Measurements from ENCODE around the gene MLN.
"Not testable (repeated sequence)": the region's sequence is repeated elsewhere in the genome, so short reads cannot be mapped to it uniquely, and the experiment has no call there.

The MLN gene

DNA sequence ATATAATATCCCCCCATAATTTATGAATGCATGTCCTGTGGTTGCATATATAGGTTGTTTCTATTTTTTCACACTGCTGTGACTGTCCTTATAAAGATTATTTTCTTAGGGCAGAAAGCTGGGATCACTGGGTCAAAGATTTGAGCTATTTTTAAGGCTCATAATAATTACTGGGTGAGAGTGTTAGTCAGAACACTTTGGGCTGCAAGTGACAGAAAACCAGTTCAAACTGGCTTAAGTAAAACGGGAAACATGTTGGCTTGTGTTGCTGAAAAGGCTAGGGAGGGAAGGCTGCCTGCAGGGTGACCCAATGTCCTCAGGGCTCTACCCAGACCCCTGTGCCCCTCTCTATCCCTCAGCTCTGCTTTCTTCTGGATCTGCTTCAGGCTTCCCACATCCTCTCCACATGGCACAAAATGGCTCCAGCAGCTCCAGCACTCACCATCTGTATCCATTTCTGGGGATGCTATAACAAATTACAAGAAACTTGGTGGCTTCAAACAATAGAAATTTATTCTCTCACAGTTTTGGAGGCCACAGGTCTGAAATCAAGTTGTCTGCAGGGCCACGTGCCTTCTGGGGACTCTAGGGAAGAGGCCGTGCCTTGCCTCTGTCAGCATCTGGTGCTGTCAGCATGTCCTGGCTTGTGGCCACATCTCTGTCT lies 33.1 kb upstream of the MLN start:
- H3K9me3 ChIP-seq (ENCODE audit: low read length) = no peaks in the 10 kb centered on the region
- no peak overlapping the region for H2AFZ ChIP-seq (ENCODE audit: low read length)
- no peak overlapping the region for H3K4me2 ChIP-seq (ENCODE audit: low read length)
- no peaks in the 10 kb centered on the region for H3F3A ChIP-seq (ENCODE audit: insufficient read depth, low read length)
- H3K27ac ChIP-seq (ENCODE audit: low read depth, low read length, poor library complexity, severe bottlenecking) = no peak overlapping the region
- H3K27me3 ChIP-seq (ENCODE audit: insufficient read depth, low read length) = 0 out of 2 replicates have a peak, but pooled peaks cover 3% of the 10 kb centered on the region
- no peaks in the 10 kb centered on the region for H3K36me3 ChIP-seq (ENCODE audit: insufficient read depth, low read length)
- no peaks in the 10 kb centered on the region for H3K4me1 ChIP-seq (ENCODE audit: insufficient read depth, low read length, severe bottlenecking)
- H3K4me3 ChIP-seq (ENCODE audit: low read depth, low read length, poor library complexity, severe bottlenecking) = no peak overlapping the region
- H3K9ac ChIP-seq (ENCODE audit: low read length) = no peak overlapping the region
- no peak for TF ChIP-seq EZH2 (IDR thresholded peaks at IDR 0.05; ENCODE audit: borderline replicate concordance, low read length)
- TF ChIP-seq, protein P1, sequence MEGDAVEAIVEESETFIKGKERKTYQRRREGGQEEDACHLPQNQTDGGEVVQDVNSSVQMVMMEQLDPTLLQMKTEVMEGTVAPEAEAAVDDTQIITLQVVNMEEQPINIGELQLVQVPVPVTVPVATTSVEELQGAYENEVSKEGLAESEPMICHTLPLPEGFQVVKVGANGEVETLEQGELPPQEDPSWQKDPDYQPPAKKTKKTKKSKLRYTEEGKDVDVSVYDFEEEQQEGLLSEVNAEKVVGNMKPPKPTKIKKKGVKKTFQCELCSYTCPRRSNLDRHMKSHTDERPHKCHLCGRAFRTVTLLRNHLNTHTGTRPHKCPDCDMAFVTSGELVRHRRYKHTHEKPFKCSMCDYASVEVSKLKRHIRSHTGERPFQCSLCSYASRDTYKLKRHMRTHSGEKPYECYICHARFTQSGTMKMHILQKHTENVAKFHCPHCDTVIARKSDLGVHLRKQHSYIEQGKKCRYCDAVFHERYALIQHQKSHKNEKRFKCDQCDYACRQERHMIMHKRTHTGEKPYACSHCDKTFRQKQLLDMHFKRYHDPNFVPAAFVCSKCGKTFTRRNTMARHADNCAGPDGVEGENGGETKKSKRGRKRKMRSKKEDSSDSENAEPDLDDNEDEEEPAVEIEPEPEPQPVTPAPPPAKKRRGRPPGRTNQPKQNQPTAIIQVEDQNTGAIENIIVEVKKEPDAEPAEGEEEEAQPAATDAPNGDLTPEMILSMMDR (IDR thresholded peaks at IDR 0.05; ENCODE audit: low read length) = no peak
- no peaks in the 10 kb centered on the region for H3K9me2 ChIP-seq (ENCODE audit: low read depth, low read length)
- no peaks in the 10 kb centered on the region for H3K79me2 ChIP-seq (ENCODE audit: insufficient read depth, low read length)
- no peaks in the 10 kb centered on the region for H4K20me1 ChIP-seq (ENCODE audit: insufficient read depth, low read length)

DNA sequence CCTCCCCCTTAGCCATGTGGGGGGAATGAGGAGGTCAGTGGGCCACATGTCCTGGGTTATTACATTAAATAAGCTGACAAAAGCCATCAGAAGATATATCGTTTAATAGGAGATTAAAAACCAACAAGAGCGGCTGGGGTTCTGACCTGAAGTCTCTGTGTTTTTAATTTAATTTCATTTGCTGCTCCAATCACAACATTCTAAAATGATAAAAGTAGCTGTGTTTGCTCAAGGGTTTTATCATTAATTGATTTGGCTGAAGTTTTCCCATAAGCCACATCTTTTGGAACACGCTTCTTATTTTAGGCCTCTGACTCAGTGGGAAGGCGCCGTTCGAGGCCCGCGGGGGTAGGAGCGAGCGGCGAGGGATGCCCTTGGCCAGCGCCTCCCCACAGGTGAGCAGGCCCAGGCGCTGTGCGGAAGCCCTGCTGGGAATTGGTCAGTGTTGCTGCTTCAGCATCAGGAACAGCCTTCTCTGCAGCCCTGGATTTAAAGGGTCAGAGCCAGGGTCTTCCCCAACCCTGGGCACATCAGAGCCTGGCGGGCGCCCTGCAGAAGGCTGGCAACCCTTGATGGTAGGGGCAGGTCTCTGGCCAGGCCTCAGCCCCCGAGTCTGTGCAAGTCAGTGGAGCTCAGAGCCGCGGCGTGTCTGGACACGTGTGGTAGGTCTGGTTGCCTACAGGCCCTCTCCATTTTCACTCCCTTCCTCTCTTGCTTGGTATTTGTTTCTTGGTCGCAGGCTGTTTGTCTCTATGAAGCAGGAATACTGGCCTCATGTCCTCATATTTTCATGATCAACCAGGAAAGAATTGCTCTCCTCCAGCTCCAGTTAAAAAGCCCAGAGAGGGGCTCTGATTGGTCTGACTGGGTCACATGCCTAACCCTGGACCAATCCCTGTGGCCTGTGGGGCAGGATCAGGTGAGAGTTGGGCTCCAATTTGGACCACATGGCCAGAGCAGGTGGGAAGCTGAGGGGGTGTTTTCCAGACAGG lies 30.9 kb upstream of the MLN start:
- Histone ChIP-seq H4K20me1 (ENCODE audit: insufficient read depth, low read length) (no peaks in the 10 kb centered on the region), H3K36me3 (ENCODE audit: insufficient read depth, low read length) (no peaks in the 10 kb centered on the region), H3K79me2 (ENCODE audit: insufficient read depth, low read length) (no peaks in the 10 kb centered on the region), H3K9me3 (ENCODE audit: low read length) (no peaks in the 10 kb centered on the region), H3K4me3 (ENCODE audit: low read depth, low read length, poor library complexity, severe bottlenecking) (no peak overlapping the region), H3K4me1 (ENCODE audit: insufficient read depth, low read length, severe bottlenecking) (no peaks in the 10 kb centered on the region), H3K27ac (ENCODE audit: low read depth, low read length, poor library complexity, severe bottlenecking) (no peak overlapping the region), H3K9me2 (ENCODE audit: low read depth, low read length) (no peaks in the 10 kb centered on the region), H2AFZ (ENCODE audit: low read length) (no peak overlapping the region), H3K9ac (ENCODE audit: low read length) (no peak overlapping the region), H3K27me3 (ENCODE audit: insufficient read depth, low read length) (0 out of 2 replicates have a peak, but pooled peaks cover 9% of the 10 kb centered on the region), H3F3A (ENCODE audit: insufficient read depth, low read length) (no peaks in the 10 kb centered on the region), H3K4me2 (ENCODE audit: low read length) (no peak overlapping the region)
- TF ChIP-seq, protein P1 (IDR thresholded peaks at IDR 0.05; ENCODE audit: low read length) = no peak
- TF ChIP-seq EZH2 (IDR thresholded peaks at IDR 0.05; ENCODE audit: borderline replicate concordance, low read length) = no peak

GRCh38 chr6:33833599-33833998 lies 29.8 kb upstream of the MLN start:
- H3K27ac ChIP-seq (ENCODE audit: low read depth, low read length, poor library complexity, severe bottlenecking) = no peak overlapping the region
- H3K4me3 ChIP-seq (ENCODE audit: low read depth, low read length, poor library complexity, severe bottlenecking) = no peak overlapping the region
- no peaks in the 10 kb centered on the region for H3K9me3 ChIP-seq (ENCODE audit: low read length)
- no peaks in the 10 kb centered on the region for H3K36me3 ChIP-seq (ENCODE audit: insufficient read depth, low read length)
- TF ChIP-seq, protein P1 (IDR thresholded peaks at IDR 0.05; ENCODE audit: low read length) = no peak
- TF ChIP-seq EZH2 (IDR thresholded peaks at IDR 0.05; ENCODE audit: borderline replicate concordance, low read length) = no peak
- no peaks in the 10 kb centered on the region for H3K4me1 ChIP-seq (ENCODE audit: insufficient read depth, low read length, severe bottlenecking)
- no peak overlapping the region for H3K9ac ChIP-seq (ENCODE audit: low read length)
- H3K4me2 ChIP-seq (ENCODE audit: low read length) = no peak overlapping the region
- H3K79me2 ChIP-seq (ENCODE audit: insufficient read depth, low read length) = no peaks in the 10 kb centered on the region
- no peaks in the 10 kb centered on the region for H4K20me1 ChIP-seq (ENCODE audit: insufficient read depth, low read length)
- no peak overlapping the region for H2AFZ ChIP-seq (ENCODE audit: low read length)
- no peaks in the 10 kb centered on the region for H3F3A ChIP-seq (ENCODE audit: insufficient read depth, low read length)
- 0 out of 2 replicates have a peak, but pooled peaks cover 9% of the 10 kb centered on the region for H3K27me3 ChIP-seq (ENCODE audit: insufficient read depth, low read length)
- no peaks in the 10 kb centered on the region for H3K9me2 ChIP-seq (ENCODE audit: low read depth, low read length)

DNA sequence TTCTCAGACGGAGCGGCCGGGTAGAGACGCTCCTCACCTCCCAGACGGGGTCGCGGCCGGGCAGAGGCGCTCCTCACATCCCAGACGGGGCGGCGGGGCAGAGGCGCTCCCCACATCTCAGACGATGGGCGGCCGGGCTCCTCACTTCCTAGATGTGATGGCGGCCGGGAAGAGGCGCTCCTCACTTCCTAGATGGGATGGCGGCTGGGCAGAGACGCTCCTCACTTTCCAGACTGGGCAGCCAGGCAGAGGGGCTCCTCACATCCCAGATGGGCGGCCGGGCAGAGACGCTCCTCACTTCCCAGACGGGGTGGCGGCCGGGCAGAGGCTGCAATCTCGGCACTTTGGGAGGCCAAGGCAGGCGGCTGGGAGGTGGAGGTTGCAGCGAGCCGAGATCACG lies 29.0 kb upstream of the MLN start:
- not testable (repeated sequence) for H3K79me2 ChIP-seq (ENCODE audit: insufficient read depth, low read length); H3K4me1 ChIP-seq (ENCODE audit: insufficient read depth, low read length, severe bottlenecking); H3K9me2 ChIP-seq (ENCODE audit: low read depth, low read length); H3K4me2 ChIP-seq (ENCODE audit: low read length); H3K36me3 ChIP-seq (ENCODE audit: insufficient read depth, low read length); H3K4me3 ChIP-seq (ENCODE audit: low read depth, low read length, poor library complexity, severe bottlenecking); H3F3A ChIP-seq (ENCODE audit: insufficient read depth, low read length); H3K9me3 ChIP-seq (ENCODE audit: low read length); H3K27me3 ChIP-seq (ENCODE audit: insufficient read depth, low read length); H2AFZ ChIP-seq (ENCODE audit: low read length); H3K9ac ChIP-seq (ENCODE audit: low read length); H4K20me1 ChIP-seq (ENCODE audit: insufficient read depth, low read length); H3K27ac ChIP-seq (ENCODE audit: low read depth, low read length, poor library complexity, severe bottlenecking)

DNA sequence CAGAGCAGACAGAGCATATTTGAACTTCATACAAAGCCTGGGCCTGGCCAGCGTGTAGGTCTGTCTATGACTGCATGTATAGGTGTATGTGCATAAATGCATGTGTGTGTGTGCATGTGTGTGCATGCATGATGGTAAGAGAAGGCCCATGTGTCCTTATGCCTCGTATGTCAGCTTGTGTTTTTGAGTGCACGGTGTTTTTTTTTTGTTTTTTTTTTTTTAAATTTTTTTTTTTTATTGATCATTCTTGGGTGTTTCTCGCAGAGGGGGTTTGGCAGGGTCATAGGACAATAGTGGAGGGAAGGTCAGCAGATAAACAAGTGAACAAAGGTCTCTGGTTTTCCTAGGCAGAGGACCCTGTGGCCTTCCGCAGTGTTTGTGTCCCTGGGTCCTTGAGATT lies 27.9 kb upstream of the MLN start:
- not testable (repeated sequence) for H3F3A ChIP-seq (ENCODE audit: insufficient read depth, low read length); H3K4me3 ChIP-seq (ENCODE audit: low read depth, low read length, poor library complexity, severe bottlenecking); H3K9ac ChIP-seq (ENCODE audit: low read length); H3K9me3 ChIP-seq (ENCODE audit: low read length); H2AFZ ChIP-seq (ENCODE audit: low read length); H4K20me1 ChIP-seq (ENCODE audit: insufficient read depth, low read length); H3K79me2 ChIP-seq (ENCODE audit: insufficient read depth, low read length); H3K4me2 ChIP-seq (ENCODE audit: low read length); H3K9me2 ChIP-seq (ENCODE audit: low read depth, low read length); H3K27me3 ChIP-seq (ENCODE audit: insufficient read depth, low read length); H3K4me1 ChIP-seq (ENCODE audit: insufficient read depth, low read length, severe bottlenecking); H3K27ac ChIP-seq (ENCODE audit: low read depth, low read length, poor library complexity, severe bottlenecking); H3K36me3 ChIP-seq (ENCODE audit: insufficient read depth, low read length)
